ENCODE measurements around the gene KIF18A. TPM values are rescaled to one million over a fixed set of nuclear protein-coding genes. Genes with fewer than 3 reads are reported as not detected.

KIF18A gene
- total RNA-seq, 1 donor from 2014 or later = 20.8 TPM

DNA sequence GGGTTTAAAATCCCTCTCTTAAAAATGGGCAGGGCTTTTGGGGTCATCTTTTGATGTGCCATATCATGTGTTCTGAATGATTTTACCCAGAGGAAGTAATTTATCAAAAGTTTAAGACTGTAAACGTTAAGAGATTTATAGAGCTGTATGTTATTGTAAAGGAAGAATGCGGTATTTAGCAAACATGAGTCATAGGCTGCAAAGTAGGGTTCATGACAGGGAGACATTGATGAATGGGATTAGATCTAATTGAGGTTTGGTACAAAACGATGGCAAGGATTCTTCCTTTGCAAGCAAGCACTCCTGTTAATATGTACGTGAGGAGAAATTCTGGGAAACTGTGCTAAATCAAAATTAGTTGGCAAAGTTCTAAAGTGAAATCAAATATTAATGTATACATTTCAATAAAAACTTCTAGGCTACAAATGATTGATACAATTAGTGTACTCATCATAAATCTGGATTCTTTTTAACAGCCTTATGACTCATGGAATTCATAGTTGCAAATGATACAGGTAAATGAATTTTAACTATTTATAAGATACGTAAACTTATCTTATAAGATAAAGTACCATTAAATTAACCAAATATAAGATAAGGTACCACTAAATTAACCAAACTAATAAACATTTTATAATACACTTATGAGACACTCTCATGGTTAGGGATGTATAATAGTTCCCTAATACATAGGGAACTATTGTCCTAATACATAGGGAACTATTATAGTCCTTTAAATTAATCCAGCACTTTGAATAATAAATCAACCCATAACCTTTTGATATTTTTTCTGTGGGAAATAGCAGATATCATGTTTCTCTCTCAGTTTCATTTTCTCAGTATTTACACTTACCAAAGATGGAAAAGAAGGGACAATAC is 58.4 kb downstream of the KIF18A start:
- intact Hi-C loops (cut with micrococcal nuclease) = no loop called here

DNA sequence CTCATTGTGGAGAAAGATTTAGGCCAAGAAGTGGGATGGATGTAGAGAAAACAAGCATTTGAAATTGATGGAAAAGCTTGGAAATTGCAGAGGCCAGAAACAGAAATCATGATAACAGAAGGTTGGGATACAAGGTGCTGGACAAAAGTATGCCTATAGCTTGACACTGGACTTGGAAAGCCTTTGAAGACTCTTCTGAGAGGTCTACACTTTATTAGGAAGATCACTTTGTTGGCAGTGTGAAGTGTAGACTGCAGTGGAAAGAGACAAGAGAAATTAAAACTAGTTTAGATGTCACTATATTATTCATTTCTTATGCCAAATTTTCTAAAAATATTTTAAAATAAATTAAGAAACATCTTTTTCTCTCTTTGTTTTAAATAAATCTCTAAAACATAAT is 59.1 kb downstream of the KIF18A start:
- intact Hi-C loops (cut with micrococcal nuclease) = no loop called here

DNA sequence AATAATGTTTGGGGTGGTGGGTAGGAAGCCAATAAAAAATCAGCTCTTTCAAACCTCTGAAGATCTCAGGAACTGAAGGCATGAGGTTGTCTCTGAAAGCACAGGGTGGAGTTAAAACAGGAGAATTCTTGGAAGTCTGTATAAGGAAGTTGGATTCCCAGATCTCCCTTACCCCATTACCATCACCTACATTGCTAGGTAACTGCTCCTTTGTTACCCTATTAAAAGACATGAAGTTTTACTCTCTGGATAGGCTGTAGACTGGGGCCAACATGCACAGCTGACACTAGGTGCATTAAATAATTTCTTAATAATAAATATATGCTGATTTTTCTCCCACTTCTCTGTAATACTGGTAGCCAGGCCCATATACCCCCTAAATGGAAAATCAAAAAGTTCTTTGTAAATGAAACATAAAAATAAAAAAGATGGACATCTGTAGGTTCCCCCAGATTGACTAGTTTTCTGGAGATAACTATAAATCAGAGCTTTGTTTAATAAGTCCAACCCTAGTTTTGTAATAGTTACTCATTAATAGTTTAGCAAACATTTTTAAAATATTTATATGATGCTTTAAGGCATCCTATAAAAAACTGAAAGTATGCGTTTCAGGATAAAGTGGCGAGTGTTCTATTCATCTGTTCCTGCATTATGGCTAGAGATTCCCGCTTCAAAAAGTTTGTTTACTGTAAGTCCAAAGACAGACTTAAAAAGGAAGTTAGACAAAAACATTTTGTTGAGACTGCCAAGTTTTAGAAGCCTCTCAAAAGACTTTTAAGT is 63.8 kb downstream of the KIF18A start:
- intact Hi-C loops (cut with micrococcal nuclease) = no loop called here

DNA sequence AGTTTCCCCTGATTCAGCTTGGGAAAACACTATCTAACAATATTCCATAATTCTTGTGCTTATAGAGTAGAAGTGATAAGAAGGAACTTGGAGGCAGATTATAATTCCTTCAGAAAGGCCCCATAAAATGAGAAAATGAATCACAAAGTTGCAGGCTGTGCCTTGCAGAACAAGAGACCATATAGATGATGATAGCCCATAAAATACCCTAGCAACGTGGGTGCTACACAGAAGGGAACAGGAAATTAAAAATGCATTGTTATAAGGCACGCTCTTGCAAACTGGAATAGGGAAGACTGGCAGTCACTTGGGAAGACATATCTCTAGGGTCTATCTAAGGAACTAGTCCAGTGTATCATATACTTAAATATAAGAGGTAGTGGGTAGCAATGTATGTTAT is 67.6 kb downstream of the KIF18A start:
- intact Hi-C loops (cut with micrococcal nuclease) = no loop called here

DNA sequence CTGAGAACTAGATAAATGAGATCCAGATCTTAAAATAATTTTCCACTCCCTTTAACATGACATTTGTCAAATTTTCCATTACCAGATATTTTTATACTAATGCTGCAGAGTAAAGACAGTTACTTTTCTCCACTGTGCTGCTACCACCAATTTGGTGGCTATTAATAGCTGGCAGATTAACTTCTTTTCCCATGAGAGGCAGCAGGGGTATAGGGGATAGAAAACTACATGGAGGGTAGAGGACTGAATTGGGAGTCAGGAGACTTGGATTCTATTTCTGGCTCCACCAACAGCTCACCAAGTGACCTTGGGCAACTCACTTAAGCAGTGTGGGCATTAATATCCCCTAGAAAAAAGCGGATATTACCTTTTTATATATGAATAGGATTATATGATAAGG is 69.2 kb downstream of the KIF18A start:
- intact Hi-C loops (cut with micrococcal nuclease) = no loop called here

DNA sequence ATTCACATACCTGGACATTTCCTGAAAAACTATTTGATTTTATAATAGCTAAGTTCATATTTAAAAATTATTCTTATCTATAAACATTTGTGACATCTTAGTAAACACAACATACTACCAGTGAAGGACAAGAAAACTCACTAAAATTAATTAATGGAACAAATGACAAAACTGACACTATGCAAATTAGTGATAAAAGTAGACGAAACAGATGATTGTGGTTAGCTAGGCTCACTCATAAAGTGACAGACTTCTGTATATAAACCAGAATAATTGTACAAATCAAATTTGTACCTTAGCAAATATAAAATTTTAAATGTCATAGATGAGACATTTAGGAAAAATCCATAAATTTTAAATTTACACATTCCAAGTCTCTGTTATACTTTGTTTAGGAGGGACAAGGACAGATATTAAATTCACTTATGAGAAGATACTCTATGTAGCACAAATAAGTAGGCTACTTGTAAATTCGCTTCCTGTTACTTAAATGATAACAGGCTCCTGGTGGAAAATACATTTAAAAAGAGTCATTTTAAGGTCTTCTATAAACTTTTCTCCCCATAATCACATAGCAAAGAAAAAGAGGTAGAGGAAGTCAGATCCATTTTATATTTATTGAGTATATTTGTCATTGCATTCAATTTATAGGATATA is 81.2 kb downstream of the KIF18A start:
- intact Hi-C loops (cut with micrococcal nuclease) = no loop called here

DNA sequence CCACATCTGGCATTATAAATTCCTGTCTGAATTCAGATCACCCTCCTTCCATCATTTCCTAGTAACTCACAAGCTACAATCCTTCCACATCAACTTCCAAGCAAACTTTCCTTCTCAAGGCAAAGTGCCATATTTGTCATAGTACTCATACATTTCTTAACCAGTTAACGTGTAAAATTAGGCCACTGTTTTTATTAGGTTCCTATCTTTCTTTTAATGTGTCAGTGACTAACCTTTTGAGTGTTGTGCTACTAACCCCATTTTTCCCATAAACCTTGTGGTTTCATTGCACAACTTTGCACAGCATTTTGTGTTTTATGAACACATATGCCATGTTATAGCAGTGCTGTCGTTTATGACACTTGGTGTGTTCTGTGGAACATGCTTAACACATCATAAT is 90.1 kb downstream of the KIF18A start:
- intact Hi-C loops (cut with micrococcal nuclease) = no loop called here

DNA sequence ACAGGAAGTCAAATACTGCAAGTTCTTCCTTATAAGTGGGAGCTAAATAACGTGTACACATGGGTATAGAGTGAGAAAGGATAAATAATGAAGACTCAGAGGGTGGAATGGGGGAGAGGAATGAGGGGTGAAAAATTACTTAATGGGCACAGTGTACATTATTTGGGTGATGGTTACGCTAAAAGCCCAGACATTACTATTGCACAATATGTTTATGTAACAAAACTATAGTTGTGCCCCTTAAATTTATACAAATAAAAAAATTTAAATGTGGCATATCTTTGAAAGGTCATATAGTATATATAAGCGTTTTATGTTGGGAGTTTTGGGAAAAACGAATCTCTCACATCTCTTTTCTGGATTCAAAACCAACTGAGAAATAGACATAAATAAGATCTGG is 96.1 kb downstream of the KIF18A start:
- intact Hi-C loops (cut with micrococcal nuclease) = no loop called here

DNA sequence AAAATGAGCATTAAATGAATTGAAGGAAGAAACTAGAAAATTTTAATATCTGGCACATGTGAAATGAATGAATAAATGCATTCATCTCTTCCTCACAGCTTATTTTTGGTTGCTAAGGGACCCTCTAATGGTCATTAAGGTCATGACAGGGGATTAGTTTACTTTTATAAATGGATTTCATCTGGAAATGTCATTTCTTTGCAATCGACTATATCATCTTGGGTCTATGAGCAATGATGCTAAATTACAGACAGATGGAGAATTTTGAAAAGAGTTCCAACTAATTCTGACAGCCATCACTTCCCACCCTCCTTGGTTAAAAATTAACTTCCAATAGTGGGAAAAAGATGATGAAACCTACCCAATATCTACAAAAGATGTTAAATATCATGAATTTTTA is 98.0 kb downstream of the KIF18A start:
- intact Hi-C loops (cut with micrococcal nuclease) = no loop called here

DNA sequence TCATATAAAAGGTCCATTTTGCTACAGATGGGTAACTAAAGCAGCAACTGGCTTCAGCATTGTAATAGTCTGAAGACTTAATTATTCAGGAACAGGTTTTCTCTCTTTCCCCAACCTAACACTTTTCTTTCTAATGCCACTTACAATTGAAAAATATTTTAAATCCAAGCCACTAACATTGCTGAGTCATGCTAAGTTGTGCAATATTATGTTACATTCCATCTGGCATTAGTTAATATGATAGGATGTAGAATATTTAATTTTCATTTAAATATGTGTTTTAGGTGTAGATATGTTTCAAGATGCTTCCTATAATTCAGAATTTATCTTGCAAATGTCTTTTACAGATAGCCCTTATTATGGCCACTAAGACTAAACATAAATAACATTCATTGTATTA is 98.6 kb downstream of the KIF18A start:
- intact Hi-C loops (cut with micrococcal nuclease) = no loop called here

DNA sequence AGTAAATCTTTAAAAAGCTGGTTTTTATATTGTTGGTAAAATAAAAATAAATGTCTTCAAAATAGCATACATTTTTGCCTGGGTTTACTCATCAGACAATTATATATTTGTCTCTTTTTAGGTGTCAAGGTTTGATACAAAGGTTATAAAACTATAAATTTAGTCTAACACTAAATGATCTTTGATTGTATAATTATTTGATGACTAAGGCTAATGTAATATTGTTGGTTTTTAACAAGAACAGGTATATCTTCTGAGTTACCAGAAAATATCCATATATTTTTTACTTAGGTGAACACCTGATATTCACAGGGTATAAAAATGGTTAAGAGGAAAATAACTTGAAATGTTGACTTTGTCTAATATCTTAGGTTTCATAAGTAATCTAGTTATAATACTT is 104.3 kb downstream of the KIF18A start:
- intact Hi-C loops (cut with micrococcal nuclease) = no loop called here

DNA sequence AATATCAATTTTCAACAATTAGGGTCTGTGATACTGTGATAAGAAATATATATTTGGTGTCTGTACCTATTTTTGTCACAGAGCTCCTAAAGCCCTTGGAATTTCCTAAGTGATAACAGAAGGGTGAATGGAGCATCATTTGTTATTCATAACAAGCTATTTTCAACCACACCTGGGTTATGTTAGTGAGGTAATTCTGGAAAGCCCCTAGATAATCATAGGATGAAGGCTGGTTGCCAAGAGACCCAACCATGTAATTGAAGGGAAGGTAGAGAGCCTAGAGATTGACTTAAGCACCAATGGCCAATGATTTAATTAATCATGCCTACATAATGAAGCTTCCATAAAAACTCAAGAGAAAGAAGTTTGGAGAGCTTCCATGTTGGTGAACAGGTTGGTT is 109.4 kb downstream of the KIF18A start:
- intact Hi-C loops (cut with micrococcal nuclease) = no loop called here

DNA sequence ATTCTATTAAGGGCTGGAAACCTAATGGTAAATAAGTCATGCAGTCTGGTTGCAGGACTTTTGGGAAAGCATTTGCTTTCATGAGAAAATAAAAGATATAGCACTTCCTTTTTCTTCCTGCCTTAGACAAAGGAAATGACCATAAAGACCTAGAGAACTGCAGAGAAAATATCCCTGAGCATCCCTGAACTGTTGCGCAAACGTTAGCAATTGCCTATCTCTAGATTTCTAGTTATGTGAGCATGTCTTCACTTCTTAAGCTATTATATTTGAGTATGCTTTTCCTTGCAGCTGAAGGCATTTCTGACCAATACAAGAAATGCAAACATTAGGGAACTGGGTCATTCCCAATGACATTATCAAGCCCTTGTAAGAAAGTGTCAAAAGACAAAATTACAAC is 110.6 kb downstream of the KIF18A start:
- intact Hi-C loops (cut with micrococcal nuclease) = no loop called here

DNA sequence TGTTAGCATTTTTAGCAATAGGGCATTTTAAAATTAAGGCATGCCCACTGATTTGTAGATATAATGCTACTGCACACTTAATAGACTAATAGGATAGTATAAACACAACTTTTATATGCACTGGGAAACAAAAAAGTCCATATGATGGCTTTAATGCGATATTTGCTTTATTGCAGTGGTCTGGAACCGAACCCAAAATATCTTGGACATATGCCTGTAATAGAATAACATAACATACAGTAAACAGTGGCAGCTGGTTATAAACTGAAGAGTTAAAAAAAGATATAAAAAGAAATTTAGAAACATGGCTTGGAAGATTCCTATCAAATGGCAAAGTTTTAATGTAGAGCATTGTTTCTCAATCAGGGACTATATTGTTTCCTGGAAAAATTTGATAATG is 111.9 kb downstream of the KIF18A start:
- intact Hi-C loops (cut with micrococcal nuclease) = no loop called here

DNA sequence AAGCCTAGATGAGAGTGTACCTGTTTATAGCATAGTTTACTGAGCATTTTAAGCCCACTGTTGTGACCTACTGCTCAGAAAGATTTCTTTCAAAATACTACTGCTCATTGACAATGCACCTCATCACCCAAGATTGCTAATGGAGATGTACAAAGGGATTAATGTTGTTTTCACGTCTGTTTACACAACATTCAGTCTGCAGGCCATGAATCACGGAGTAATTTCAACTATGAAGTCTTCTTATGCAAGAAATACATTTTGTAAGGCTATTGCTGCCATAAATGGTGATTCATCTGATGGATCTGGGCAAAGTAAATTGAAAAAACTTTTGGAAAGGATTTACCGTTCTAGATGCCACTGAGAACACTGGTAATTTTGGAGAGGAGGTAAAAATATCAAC is 112.9 kb downstream of the KIF18A start:
- intact Hi-C loops (cut with micrococcal nuclease) = no loop called here

DNA sequence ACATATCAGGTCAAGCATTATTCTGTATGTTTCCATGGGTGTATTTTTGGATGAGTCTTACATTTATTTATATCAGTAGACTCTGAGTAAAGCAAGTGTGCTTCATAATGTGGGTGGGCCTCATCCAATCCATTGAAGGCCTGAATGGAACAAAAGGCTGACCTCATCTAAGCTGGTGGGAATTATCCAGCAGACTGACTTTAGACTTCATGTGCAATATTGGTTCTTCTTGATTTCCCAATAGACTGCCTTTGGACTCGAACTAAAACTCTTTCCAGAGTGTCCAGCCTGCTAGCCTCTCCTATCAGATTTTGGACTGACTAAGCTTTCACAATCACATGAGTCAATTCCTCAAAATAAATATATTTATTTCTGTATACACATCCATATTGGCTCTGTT is 116.2 kb downstream of the KIF18A start:
- intact Hi-C loops (cut with micrococcal nuclease) = no loop called here

DNA sequence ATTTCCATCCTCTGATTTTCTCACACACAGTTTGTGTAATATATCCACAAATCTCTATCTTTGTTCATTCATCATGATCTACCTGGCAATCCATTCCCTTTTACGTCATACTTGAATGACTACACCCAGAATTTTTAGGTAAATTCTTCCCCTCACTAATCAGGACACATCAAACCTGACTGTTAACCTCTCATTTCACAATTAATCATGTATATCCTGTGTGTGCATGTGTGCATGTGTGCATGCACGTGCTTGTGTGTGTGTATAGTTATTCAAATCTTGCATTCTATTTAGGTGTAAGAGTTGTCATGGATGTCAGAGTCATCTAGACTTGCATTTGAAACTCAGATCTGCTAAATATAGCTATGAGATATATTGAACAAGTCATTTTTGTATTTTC is 130.4 kb downstream of the KIF18A start:
- intact Hi-C loops (cut with micrococcal nuclease) = no loop called here

DNA sequence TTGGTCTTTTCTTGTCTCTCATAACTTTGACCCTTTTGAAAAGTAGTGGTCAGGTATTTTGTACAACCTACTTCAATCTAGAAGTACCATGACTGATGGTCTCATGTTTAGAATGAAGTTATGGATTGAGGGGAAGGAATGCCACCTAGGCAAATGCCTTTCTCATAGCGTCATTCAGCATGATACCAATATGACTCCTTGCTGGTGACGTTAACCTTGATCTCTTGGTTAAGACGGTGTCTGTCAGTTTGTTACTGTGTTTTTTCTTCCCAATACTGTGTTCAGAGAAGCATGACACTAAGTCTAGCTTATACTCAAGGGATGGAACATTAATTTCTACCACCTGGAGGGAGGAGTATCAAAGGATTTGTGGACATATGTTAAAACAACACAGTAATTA is 130.9 kb downstream of the KIF18A start:
- intact Hi-C loops (cut with micrococcal nuclease) = no loop called here

DNA sequence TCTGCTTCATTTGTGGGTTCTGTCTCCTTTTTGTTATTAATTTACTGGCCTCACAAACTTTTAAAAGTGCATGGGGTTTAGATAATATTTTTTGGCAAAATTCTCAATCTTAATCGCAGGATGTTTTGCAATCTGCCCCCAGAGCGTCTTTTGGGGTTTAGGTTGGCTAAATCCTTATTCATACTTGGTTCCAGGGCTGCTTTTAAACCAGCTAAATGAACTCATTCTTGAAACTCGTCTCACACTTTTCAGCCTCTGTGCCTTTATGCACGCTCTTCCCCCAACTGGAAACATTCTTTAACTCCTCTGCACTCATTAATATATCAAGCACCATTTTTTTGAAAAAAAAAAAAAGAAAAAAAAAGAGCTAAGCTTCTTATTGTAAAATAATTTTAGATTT is 131.7 kb downstream of the KIF18A start:
- intact Hi-C loops (cut with micrococcal nuclease) = no loop called here

DNA sequence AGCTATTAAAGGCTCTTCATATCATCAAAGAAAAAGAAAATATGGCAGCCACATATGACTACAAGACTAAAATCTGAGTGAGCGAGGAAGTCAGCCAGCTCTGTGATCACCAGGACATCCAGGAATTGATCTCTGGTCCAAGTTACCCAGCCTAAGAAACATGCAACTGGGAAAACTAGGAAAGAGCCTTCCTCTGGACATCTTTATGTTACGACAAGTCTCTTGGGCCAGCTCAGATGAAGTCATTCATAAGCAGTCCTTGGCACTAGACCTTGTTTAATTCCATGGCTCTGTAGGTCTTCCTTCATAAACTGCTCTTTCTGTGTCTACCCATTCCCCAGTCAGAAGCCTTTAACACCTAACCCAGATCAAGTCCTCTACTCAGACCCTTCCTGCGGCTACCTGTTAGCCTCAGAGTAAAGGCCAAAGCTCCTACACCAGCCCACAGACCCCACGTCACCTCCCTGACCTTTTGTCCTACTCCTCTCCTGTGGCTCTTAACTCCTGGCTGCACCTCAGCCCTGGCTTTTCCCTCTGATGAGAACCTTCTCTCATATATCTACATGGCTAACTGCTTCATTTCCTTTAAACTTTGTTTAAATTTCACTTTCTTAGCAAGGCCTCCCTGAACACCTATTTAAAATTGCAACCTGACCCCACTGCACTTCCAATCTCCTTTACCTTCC is 134.0 kb downstream of the KIF18A start:
- intact Hi-C loops (cut with micrococcal nuclease) = no loop called here

DNA sequence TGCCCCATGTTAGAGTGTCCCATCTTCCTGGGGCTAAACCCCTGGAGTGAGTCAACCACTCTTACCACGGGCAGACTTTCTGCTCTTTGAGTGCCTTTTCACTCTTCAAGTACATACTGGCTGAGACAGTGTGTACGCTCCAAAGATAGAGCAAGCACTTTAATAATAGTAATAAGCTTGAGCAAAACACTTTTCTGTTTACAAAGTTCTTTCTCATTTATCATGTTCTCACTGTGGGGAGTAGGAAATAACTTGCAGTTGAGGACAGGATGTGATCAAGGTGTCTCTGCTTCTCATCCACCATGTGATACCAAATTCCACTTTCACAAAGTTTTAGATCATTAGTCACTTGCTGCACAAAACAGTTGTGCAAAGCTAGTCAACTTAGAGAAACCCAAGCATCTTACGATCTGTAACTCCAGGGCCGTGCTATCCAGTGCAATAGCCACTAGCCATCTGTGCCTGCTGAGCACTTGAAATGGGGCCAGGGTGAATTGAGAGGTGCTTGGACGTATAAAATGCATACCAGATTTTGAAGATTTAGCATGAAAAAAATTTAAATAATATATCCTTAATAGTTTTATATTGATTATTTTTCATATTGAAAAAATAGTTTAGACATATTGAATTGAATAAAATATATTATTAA is 135.3 kb downstream of the KIF18A start:
- intact Hi-C loops (cut with micrococcal nuclease) = no loop called here
